ENCODE results near the gene SATL1.
"Not testable (repeated sequence)": the region's sequence is repeated elsewhere in the genome, so short reads cannot be mapped to it uniquely, and the experiment has no call there.

The SATL1 gene

GRCh38 chrX:85109235-85109634, 134.3 kb downstream of the SATL1 start:
- DNase-seq = no peak

DNA sequence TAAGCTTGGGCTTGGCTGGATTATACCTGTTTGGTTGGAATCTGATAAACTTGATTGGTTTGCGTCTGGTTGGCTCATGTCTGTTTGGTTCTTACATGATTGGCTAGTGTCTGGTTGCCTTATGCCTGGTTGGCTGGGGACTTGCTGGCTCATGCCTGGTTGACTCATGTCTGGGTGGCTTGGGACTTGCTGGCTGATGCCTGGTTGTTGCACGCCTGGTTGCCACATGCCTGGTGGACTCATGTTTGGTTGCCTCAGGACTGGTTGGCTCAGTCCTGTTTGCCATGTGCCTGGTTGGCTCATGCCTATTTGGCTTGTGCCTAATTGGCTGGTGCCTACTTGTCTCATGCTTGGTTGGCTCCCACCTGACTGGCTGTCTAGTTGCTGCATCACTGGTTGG, 135.4 kb downstream of the SATL1 start:
- DNase-seq = no peak

- no peak for DNase-seq
Measured at GRCh38 chrX:85107407-85107806, 136.2 kb downstream of the SATL1 start.

GRCh38 chrX:85089321-85089840, 154.2 kb downstream of the SATL1 start:
- DNase-seq = no peak

- DNase-seq = no peak
Measured at GRCh38 chrX:85084770-85085393, 158.7 kb downstream of the SATL1 start.

DNA sequence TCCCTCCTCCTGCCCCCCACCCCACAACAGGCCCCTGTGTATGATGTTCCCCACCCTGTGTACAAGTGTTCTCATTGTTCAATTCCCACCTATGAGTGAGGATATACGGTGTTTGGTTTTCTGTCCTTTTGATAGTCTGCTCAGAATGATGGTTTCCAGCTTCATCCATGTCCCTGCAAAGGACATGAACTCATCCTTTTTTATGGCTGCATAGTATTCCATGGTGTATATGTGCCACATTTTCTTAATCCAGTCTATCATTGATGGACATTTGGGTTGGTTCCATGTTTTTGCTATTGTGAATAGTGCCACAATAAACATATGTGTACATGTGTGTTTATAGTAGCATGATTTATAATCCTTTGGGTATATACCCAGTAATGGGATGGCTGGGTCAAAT, 166.3 kb downstream of the SATL1 start:
- not testable (repeated sequence) for DNase-seq

DNA sequence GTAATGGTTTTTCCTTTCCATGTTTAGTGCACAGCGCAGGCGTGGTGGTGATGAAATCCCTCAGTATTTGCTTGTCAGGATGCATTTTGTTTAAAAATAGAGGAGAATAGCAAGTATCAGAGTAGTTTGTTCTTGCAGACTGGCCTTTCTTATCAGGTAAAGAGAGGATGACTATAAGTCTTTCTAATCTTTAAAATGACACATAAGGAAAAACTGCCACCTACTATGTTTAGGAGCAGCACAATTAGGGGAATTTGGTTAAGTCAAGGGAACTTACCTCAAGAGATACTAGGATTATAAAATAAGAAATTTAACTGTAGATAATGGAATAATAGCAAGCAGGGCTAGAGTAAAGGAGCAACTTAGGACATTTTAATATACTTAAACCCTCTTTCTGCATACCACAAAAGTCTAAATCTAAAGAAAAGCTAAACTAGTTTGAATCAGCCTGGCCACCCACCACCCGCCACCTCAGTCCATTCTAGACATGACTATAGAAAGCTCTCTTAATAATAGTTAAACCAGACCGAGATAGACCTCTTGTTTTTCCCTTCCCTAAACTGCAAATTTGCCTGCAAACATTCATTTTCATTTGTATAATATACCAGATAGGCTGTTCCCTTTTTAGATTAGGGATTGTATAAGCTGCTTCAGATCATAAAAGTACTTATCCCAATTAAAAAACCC, 177.9 kb downstream of the SATL1 start:
- DNase-seq = no peak

- no peak for DNase-seq
Measured at GRCh38 chrX:85052636-85053343, 190.8 kb downstream of the SATL1 start.

DNA sequence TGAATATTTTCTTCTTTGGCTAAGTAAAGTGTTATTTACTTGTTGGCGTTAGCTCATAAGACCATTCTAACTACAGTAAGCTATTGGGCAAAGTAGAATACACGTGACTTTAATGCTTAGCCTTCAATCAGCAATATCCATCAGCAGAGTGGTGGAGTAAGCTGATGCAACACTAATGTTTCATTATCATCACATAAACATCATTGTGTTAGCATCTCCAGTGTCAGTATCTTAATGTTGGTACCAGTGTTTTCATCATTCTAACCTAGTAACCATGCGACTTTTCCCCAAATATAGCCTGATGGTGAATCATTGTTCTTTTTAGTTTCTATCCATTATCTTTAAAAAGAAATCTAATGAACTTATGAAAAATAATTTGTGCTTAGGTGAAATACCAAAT, 191.4 kb downstream of the SATL1 start:
- DNase-seq = no peak

GRCh38 chrX:85051627-85052026, 192.0 kb downstream of the SATL1 start:
- no peak for DNase-seq

Data from activated effector memory CD4-positive, alpha-beta T cell treated with anti-CD3 and anti-CD28 coated beads, Interleukin-2, amount 50 U/mL, for 16 hours (primary cell).